ENCODE measurements around the gene UBL4A. TPM values are rescaled to one million over a fixed set of nuclear protein-coding genes. Genes with fewer than 3 reads are reported as not detected.

Gene UBL4A
- total RNA-seq, 2 donors from 2014 or later = 54.6 to 61.0 TPM

DNA sequence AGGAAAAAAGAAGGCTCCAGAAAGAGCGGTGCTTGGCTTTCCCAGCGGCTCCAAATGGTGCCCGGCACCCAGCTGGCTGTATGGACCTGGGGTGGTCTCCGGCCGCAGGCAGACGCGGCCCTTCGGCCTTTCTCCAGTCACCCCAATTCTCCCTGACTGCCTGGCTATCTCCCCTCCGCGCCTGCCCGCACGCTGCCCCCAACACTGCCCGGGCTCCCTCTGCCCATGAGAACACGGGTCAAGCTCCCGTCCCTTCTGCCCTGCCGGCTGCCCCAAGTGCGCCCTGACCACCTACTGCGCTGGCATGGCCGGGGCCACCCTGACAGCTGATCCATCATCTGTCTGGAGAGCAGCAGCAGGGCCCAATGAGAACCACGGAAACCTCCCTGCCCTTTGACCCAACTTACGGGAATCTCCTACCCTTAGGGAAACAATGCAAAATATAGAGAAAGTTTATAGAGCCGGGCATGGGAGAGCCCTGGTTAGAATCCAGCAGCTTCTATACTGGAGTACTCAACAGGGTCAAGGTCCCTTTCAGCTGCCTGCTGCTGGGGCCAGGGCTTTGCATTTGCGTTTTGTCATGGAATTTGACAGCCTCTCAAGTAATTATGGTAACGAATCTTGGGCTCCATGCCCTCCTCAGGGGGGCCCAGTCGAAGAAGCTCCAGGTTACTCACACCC, 30.8 kb upstream of the UBL4A start:
- H3K4me3 ChIP-seq = peak overlapping the region in 1 of 2 donors; percentile 66
- H3K27me3 ChIP-seq = no peaks in the 10 kb centered on the region
- H3K27ac ChIP-seq = peak overlapping the region; percentile 90 to 94
- H3K4me1 ChIP-seq = peaks cover 0 to 7% of the 10 kb centered on the region in 2 donors
- H3K9me3 ChIP-seq = no peaks in the 10 kb centered on the region
- DNase-seq (ENCODE audit: low spot score) = no peak
- no peaks in the 10 kb centered on the region for H3K36me3 ChIP-seq
- TF ChIP-seq, protein P1, sequence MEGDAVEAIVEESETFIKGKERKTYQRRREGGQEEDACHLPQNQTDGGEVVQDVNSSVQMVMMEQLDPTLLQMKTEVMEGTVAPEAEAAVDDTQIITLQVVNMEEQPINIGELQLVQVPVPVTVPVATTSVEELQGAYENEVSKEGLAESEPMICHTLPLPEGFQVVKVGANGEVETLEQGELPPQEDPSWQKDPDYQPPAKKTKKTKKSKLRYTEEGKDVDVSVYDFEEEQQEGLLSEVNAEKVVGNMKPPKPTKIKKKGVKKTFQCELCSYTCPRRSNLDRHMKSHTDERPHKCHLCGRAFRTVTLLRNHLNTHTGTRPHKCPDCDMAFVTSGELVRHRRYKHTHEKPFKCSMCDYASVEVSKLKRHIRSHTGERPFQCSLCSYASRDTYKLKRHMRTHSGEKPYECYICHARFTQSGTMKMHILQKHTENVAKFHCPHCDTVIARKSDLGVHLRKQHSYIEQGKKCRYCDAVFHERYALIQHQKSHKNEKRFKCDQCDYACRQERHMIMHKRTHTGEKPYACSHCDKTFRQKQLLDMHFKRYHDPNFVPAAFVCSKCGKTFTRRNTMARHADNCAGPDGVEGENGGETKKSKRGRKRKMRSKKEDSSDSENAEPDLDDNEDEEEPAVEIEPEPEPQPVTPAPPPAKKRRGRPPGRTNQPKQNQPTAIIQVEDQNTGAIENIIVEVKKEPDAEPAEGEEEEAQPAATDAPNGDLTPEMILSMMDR (IDR thresholded peaks at IDR 0.05) = no peak

DNA sequence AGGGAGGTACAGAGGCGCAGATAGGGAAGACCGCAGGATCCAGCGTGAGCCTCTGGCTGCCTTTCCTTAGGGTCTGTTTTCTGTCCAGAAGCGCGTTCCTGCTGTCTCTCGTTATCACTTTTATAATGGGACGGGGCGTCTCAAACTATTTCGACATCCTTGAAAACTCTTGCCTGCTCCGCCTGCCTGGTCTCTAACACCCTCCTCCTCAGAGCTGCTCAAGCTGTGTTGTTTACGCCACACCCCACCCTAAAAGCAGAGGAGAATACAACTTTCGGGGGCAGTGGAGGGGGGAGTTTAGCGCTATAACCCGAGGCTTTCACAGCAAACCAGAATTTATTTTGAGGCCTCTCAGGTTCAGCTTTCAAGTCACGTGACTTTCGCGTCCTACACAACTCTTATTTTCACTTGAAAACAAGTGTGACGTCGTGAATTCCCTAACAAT, 30.3 kb upstream of the UBL4A start:
- peak overlapping the region; percentile 22 to 66 for H3K4me3 ChIP-seq
- no peak for DNase-seq (ENCODE audit: low spot score)
- TF ChIP-seq, protein P1 (IDR thresholded peaks at IDR 0.05) = no peak
- peaks cover 0 to 7% of the 10 kb centered on the region in 2 donors for H3K4me1 ChIP-seq
- H3K27me3 ChIP-seq = no peaks in the 10 kb centered on the region
- peak overlapping the region; percentile 90 to 94 for H3K27ac ChIP-seq
- H3K36me3 ChIP-seq = no peaks in the 10 kb centered on the region
- no peaks in the 10 kb centered on the region for H3K9me3 ChIP-seq

DNA sequence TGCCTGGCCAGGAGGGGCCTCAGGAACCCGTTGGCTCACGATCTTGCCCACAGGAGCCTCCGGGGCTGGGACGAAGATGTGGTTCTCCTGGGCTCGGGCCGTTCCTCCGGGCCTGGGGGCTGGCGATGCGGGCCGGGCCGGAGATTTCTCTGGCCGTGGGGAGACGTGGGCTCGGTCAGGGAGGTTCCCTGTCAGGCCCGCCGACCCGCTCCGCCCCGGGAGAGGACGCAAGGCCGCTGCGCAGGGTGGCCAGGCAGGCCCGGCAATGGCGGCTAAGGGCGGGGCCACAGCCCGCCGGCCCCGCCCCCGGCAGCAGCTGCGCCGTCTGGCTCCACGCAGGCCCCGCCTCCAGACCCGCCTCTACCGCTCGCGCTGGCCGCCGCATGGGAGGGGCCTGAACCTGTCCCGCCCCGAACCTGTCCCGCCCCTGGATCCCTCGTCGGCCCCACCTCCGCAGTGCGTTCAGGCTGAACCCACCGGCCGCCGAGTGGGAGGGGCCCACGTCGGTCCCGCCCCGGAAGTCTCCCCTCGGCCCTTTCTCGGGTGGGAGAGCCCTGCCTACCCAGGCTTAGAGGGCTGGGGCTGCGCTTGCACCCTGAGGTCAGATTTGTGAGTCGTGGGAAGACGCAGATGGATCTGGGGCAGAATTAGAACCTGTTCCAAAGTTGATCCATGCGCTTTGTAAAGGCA, 29.7 kb upstream of the UBL4A start, which contains the start of gene FAM3A:
Gene FAM3A, minus strand, starts transcription at position 267 of the 690 bp plus-strand sequence. CDS start 460 bp downstream, outside the sequence.
- no peaks in the 10 kb centered on the region for H3K9me3 ChIP-seq
- peak; percentile 92 for DNase-seq (ENCODE audit: low spot score)
- no peaks in the 10 kb centered on the region for H3K27me3 ChIP-seq
- peak within 1 kb of the TSS; percentile 90 to 94 for H3K27ac ChIP-seq
- TF ChIP-seq, protein P1 (IDR thresholded peaks at IDR 0.05) = no peak
- H3K36me3 ChIP-seq = no peaks in the 10 kb centered on the region
- H3K4me3 ChIP-seq = peak within 1 kb of the TSS; percentile 66 to 70
- peaks cover 0 to 7% of the 10 kb centered on the region in 2 donors for H3K4me1 ChIP-seq

DNA sequence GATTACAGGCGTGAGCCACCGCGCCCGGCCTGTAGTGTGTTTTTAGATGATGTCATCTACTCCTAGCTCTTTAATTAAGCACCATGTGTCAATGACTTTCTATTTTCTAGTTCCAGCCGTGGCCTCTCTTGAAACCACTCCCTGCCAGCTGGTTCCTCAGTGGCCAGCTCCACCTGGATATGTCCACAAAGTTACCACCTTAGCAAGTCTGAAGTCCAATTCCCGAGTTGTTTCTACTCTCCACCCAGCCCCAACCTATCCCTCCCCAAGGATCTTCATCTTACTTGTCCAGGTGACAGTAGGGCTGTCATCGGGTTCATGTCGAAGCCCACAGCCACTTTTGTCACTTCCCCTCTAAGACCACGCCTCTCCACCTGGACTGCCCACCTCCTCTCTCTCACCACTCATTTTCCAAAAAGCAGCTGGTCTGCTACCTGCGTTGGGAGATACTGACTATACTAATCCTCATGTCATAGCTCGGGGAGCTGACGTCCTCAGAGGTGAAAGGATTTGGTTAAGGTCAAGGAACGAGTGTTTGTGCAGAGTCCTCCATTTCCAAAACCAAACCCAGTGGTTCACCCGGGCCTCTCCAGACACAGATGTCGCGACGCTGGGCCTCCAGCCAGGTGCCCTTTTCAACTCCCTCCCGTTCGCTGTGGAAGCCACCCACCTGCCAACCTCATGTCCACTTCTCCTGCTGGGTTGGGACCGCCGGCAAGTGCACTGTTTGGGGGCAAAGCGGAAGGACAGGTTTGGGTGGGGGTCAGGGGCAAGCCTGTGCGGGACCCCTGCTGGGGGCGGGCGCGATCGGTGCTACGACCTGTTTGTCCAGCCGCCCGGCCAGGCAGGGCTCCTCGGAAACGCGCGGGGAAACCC, 28.9 kb upstream of the UBL4A start:
- H3K9me3 ChIP-seq = no peaks in the 10 kb centered on the region
- H3K27me3 ChIP-seq = no peaks in the 10 kb centered on the region
- no peak for DNase-seq (ENCODE audit: low spot score)
- H3K4me1 ChIP-seq = peaks cover 0 to 7% of the 10 kb centered on the region in 2 donors
- H3K4me3 ChIP-seq = peak overlapping the region; percentile 66 to 70
- TF ChIP-seq, protein P1 (IDR thresholded peaks at IDR 0.05) = no peak
- H3K27ac ChIP-seq = peak overlapping the region; percentile 90 to 94
- H3K36me3 ChIP-seq = no peaks in the 10 kb centered on the region

DNA sequence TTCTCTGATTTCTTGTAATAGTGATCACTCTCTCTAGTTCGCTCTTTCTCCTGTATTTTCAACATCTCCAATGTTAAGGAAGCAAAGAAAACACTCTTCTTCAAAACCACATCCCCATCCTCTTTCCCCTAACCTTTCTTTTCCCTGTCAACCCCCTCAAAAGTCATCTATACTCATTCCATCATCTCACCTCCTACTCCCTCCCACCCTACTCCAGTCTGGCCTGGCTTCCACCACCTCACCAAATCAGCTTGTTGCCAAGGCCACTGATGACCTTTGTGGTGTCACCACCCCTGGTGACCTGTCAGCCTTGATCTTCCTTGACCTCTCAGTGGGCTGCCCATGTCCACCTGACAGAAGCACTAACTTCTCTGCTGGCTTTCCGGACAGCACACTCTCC, 27.3 kb upstream of the UBL4A start:
- TF ChIP-seq, protein P1 (IDR thresholded peaks at IDR 0.05) = no peak
- Histone ChIP-seq H3K27me3 (no peaks in the 10 kb centered on the region), H3K4me3 (no peak overlapping the region), H3K27ac (no peak overlapping the region), H3K9me3 (no peaks in the 10 kb centered on the region), H3K4me1 (peaks cover 0 to 7% of the 10 kb centered on the region in 2 donors), H3K36me3 (peaks cover 9% of the 10 kb centered on the region)
- no peak for DNase-seq (ENCODE audit: low spot score)

Measured in right atrium auricular region (tissue), 2 donors.